SK-N-SH treated with all-trans-retinoic acid at 6 μM for 48 hours (cell line): ENCODE measurements around the gene FAM200A.

Source experiments
- ARNTL ChIP-seq: fragments of 450-650 bp; formaldehyde crosslinking; IDR thresholded peaks from 2 replicates; pipeline ENCODE4 v1.5.0; 2020; ENCODE audit warnings: low read depth, mild to moderate bottlenecking, moderate library complexity, borderline replicate concordance
- CSRNP3 ChIP-seq: fragments of 250-450 bp; sonication (Bioruptor Pico); IDR thresholded peaks from 2 replicates; pipeline ENCODE4 v1.5.1; 2021; ENCODE audit warnings: mild to moderate bottlenecking, moderate library complexity
- POU6F1 ChIP-seq: fragments of 250-450 bp; sonication (Bioruptor Pico); IDR thresholded peaks from 2 replicates; pipeline ENCODE4 v1.8.0; 2021; ENCODE audit warnings: low read depth, mild to moderate bottlenecking, moderate library complexity, borderline replicate concordance
- SNAI2 ChIP-seq: fragments of 250-450 bp; sonication (Bioruptor Pico); IDR thresholded peaks from 2 replicates; pipeline ENCODE4 v1.5.0; 2020; ENCODE audit warnings: mild to moderate bottlenecking, moderate library complexity
- TCF4 ChIP-seq: fragments of 250-450 bp; sonication (Bioruptor Pico); IDR thresholded peaks from 2 replicates; pipeline ENCODE4 v1.8.0; 2021; ENCODE audit warnings: mild to moderate bottlenecking, moderate library complexity, borderline replicate concordance
- TOX ChIP-seq: fragments of 250-450 bp; sonication (Bioruptor Pico); IDR thresholded peaks from 2 replicates; pipeline ENCODE4 v1.8.0; 2021; ENCODE audit warnings: mild to moderate bottlenecking, moderate library complexity, borderline replicate concordance
- ZFP30 ChIP-seq: fragments of 450-650 bp; formaldehyde crosslinking; IDR thresholded peaks from 2 replicates; pipeline ENCODE4 v1.5.0; 2022; ENCODE audit warnings: mild to moderate bottlenecking, moderate library complexity
- ZNF70 ChIP-seq: fragments of 450-650 bp; formaldehyde crosslinking; IDR thresholded peaks from 2 replicates; pipeline ENCODE4 v1.5.0; 2020; ENCODE audit warnings: mild to moderate bottlenecking, moderate library complexity
- ZNF8 ChIP-seq: fragments of 450-650 bp; formaldehyde crosslinking; IDR thresholded peaks from 2 replicates; pipeline ENCODE4 v1.5.0; 2020; ENCODE audit warnings: mild to moderate bottlenecking, moderate library complexity
- TF ChIP-seq, protein P1 (sequence below): fragments of 250-450 bp; sonication (Bioruptor Pico); IDR thresholded peaks from 2 replicates; pipeline ENCODE4 v1.8.0; 2020; ENCODE audit warnings: mild to moderate bottlenecking, moderate library complexity, borderline replicate concordance

DNA sequence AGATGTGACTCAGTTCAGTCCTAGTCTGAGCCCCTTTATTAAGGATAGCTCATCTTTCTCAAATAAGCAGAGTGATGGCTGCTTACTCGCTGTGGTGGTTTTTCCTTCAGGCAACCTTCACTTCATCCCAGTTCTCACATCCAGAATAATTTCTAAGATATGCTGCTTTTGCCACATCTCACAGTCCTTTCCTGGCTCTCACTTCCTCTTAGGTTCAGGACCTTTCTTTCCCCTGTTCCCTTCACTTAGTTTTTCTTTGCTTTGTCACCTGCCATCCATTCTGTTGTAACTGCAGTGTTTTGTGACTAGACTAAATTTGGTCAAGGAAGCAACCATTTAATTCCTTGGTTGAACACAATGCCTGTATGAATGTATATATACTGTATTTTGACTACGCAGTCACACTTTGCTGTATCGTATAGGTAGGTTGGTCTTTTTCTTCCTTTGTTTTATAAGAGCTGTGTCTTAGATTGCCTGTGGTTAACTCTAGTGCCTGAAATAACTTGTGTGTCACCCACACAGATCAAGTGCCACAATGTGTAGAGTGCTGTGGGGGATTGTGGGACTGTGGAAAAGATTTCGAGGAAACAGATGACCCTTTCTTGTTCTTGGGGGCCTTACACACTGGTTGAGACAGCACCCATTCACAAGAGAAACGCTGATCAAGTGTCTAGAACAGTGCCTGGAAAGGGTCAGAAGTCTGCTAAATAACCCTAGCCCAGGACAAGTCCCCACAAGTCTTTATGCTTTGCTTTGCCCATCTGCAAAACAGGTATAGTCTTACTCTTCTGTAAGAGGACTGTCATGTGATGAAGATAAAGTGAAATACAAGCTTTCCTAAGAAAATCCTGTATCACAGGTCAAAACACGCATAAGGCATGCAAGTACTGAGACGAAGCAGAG lies 9.2 kb upstream of the FAM200A start:
- TF ChIP-seq ARNTL (CRISPR knock-in tag) (no peak), TCF4 (CRISPR knock-in tag) (no peak), CSRNP3 (CRISPR knock-in tag) (no peak), ZFP30 (CRISPR knock-in tag) (no peak), ZNF70 (CRISPR knock-in tag) (no peak), TOX (CRISPR knock-in tag) (no peak), ZNF8 (CRISPR knock-in tag) (no peak), POU6F1 (CRISPR knock-in tag) (no peak), SNAI2 (CRISPR knock-in tag) (no peak)
- TF ChIP-seq, protein P1, sequence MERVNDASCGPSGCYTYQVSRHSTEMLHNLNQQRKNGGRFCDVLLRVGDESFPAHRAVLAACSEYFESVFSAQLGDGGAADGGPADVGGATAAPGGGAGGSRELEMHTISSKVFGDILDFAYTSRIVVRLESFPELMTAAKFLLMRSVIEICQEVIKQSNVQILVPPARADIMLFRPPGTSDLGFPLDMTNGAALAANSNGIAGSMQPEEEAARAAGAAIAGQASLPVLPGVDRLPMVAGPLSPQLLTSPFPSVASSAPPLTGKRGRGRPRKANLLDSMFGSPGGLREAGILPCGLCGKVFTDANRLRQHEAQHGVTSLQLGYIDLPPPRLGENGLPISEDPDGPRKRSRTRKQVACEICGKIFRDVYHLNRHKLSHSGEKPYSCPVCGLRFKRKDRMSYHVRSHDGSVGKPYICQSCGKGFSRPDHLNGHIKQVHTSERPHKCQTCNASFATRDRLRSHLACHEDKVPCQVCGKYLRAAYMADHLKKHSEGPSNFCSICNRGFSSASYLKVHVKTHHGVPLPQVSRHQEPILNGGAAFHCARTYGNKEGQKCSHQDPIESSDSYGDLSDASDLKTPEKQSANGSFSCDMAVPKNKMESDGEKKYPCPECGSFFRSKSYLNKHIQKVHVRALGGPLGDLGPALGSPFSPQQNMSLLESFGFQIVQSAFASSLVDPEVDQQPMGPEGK (CRISPR knock-in tag), result no peak
